Activated naive CD4-positive, alpha-beta T cell treated with anti-CD3 and anti-CD28 coated beads, Interleukin-2, amount 50 U/mL, for 24 hours (primary cell): Measurements from ENCODE around the gene TAF7L.
A peak's percentile ranks its signal among the peaks of the same experiment; 100 is the strongest.

Experiments
- H3K27ac Mint-ChIP-seq: one replicate; pipeline ENCODE4 v1.8.0; 2021; ENCODE audit warnings: mild to moderate bottlenecking, mixed read lengths
- H3K27me3 Mint-ChIP-seq: one replicate; pipeline ENCODE4 v1.8.0; 2021; ENCODE audit warnings: mixed read lengths
- H3K36me3 Mint-ChIP-seq: one replicate; pipeline ENCODE4 v1.8.0; 2021; ENCODE audit warnings: mixed read lengths
- H3K4me1 Mint-ChIP-seq: one replicate; pipeline ENCODE4 v1.8.0; 2021; ENCODE audit warnings: mixed read lengths
- H3K4me3 Mint-ChIP-seq: one replicate; pipeline ENCODE4 v1.8.0; 2021; ENCODE audit warnings: mild to moderate bottlenecking, mixed read lengths
- H3K9me3 Mint-ChIP-seq: one replicate; pipeline ENCODE4 v1.8.0; 2021; ENCODE audit warnings: mixed read lengths

The TAF7L gene

DNA sequence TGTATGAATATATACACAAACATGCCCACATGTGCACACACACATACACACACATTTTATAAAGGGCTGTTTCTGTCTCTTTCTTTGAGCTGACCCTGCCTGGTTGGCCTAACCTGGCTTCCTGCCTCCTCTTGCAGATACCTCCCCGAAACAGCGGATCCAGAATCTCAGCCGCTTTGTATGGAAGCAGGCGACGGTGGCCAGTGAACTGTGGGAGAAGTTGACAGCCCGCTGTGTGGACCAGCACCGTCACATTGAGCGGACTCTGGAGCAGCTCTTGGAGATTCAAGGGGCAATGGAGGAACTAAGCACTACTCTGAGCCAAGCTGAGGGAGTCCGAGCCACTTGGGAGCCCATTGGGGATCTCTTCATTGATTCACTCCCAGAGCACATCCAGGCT is 49.6 kb downstream of the TAF7L start:
- H3K27me3 Mint-ChIP-seq: no peaks in the 10 kb centered on the region
- no peaks in the 10 kb centered on the region for H3K36me3 Mint-ChIP-seq
- H3K27ac Mint-ChIP-seq: no peak overlapping the region
- H3K4me3 Mint-ChIP-seq: no peak overlapping the region
- no peaks in the 10 kb centered on the region for H3K9me3 Mint-ChIP-seq
- no peaks in the 10 kb centered on the region for H3K4me1 Mint-ChIP-seq

DNA sequence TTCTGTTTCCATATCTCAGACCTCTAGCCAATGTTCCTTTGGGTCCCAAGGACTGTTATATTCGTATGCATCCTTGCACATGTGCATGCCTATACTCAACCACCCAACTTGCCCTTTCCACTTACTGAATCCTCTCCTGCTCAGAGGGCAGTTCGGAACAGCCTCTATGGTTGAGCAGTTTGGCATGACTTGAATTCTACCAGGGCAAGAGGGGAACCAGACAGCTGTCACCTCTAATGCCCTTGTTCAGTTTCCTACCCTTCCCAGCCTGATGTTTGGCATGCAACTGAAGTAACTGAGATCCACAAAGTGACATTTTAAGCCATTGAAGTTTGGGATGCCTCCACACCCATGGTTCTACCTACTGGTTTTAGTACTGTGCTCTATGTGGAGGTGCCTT is 54.1 kb downstream of the TAF7L start:
- no peak overlapping the region for H3K4me3 Mint-ChIP-seq
- H3K9me3 Mint-ChIP-seq: no peaks in the 10 kb centered on the region
- H3K36me3 Mint-ChIP-seq: no peaks in the 10 kb centered on the region
- no peaks in the 10 kb centered on the region for H3K27me3 Mint-ChIP-seq
- no peak overlapping the region for H3K27ac Mint-ChIP-seq
- H3K4me1 Mint-ChIP-seq: no peaks in the 10 kb centered on the region

DNA sequence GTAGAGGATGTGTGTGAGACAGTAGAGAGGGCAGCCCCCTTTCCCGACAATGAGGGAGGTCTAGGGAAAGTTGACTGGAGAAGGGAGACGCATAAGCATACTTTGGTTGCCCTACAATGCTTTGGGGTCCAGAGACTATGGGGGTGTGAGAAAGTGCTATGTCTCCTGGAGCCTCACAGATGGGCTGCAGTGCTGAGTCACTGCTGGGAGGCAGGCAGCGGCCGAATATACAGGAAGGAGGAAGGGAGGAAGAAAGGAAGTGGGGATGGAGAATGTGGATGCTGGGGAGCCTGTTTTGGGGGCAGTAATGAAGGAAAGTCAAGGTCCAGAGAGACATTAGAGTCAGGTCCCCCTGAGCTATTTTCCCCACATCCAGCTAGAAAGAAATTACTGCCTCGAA is 58.8 kb downstream of the TAF7L start:
- no peaks in the 10 kb centered on the region for H3K4me1 Mint-ChIP-seq
- H3K27ac Mint-ChIP-seq: no peak overlapping the region
- H3K4me3 Mint-ChIP-seq: no peak overlapping the region
- H3K36me3 Mint-ChIP-seq: no peaks in the 10 kb centered on the region
- H3K27me3 Mint-ChIP-seq: no peaks in the 10 kb centered on the region
- no peaks in the 10 kb centered on the region for H3K9me3 Mint-ChIP-seq

GRCh38 chrX:101231080-101231479 is 60.1 kb downstream of the TAF7L start:
- Mint-ChIP-seq H3K27ac (no peak overlapping the region), H3K4me3 (no peak overlapping the region), H3K9me3 (no peaks in the 10 kb centered on the region), H3K4me1 (no peaks in the 10 kb centered on the region), H3K27me3 (no peaks in the 10 kb centered on the region), H3K36me3 (no peaks in the 10 kb centered on the region)

DNA sequence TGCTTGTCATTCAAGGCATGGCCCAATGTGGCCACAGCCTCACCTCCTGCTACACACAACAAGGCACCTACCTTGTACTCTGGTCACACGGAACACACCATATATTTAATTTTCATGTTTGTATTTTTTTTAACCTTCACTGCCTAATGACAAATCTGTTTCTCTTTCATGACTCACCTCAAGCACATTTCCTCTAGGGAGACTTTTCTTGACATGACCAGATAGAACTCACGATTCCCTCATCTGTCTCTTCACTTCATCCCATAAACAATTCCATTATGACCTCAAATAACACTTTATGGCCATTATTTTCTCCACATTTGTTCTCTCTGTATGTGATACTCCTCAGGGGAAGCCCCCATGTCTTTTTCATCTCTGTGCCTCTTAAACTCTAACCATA is 60.5 kb downstream of the TAF7L start:
- H3K36me3 Mint-ChIP-seq: no peaks in the 10 kb centered on the region
- no peaks in the 10 kb centered on the region for H3K4me1 Mint-ChIP-seq

DNA sequence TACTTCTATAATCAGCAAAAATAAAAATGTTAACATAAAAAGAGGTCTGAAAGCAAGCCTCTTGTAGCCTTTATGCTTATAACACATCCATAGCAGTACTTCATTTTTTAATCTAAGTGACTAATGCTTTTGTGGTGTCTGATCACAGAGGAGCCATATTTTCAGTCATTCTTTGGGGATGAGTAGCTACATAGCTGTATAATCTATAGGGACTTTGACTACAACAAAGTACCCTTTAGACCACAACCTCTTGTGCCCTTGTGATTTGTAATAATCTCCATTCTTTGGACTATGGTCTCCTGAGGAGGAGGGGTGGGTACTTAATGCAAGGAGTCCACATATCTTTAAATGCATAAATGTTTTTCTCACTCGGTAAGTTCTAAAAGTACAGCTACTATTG is 62.0 kb downstream of the TAF7L start:
- Mint-ChIP-seq H3K4me1 (no peaks in the 10 kb centered on the region), H3K27me3 (no peaks in the 10 kb centered on the region), H3K9me3 (no peaks in the 10 kb centered on the region), H3K27ac (no peak overlapping the region), H3K4me3 (no peak overlapping the region), H3K36me3 (no peaks in the 10 kb centered on the region)

More for the DNA sequence above, 60.5 kb downstream of the TAF7L start:
- no peak overlapping the region for H3K27ac Mint-ChIP-seq
- no peaks in the 10 kb centered on the region for H3K27me3 Mint-ChIP-seq
- H3K9me3 Mint-ChIP-seq: no peaks in the 10 kb centered on the region
- no peak overlapping the region for H3K4me3 Mint-ChIP-seq

DNA sequence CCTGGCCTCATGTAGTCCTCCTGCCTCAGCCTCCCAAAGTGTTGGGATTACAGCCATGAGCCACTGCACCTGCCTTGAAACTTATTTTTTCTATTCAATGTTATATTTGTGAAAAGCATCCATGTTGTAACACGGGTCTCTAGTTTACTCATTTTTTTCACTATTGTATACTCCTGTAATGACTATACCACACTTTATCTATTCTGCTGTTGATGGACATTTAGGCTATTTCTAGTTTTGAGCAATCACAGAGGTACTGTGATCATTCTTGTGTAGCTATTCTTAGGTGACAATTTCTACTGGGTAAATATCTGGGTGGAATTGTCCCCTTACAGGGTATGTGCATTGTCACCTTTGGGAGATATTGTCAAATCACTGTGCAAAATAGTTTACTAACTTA is 67.9 kb downstream of the TAF7L start:
- H3K36me3 Mint-ChIP-seq: no peaks in the 10 kb centered on the region
- H3K27ac Mint-ChIP-seq: no peak overlapping the region
- no peak overlapping the region for H3K4me3 Mint-ChIP-seq
- H3K9me3 Mint-ChIP-seq: no peaks in the 10 kb centered on the region
- no peaks in the 10 kb centered on the region for H3K27me3 Mint-ChIP-seq
- H3K4me1 Mint-ChIP-seq: peaks cover 6% of the 10 kb centered on the region

DNA sequence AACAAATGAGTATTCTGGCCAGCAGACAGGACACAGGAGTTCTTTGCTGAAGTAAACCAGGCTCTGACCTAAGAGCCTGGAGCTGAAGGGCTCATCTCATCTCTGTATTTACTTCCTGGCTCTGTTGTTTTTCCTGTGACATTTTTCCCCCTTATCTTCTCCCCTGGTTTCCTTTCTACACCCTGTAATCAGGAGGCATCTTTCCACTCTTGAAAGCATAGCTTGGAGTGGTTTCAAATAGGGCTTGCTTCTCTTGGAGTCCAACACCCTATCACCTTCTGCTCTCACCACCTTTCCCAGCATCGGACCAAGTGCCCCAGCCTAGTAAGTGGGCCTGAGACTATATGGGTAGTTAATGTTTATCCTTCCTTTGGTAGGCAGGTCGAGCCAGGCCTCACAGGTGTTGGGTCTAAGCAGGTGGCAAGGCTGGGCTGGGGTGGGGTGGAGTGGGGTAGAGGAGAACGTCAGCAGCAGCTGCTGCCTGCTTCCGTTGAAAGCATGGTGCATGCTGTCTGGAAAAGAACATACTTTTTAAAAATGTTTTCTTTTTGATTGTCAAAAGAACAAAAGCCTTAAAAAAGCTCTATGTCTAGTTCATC is 70.4 kb downstream of the TAF7L start:
- Mint-ChIP-seq H3K27ac (peak overlapping the region; percentile 81), H3K9me3 (no peaks in the 10 kb centered on the region), H3K36me3 (no peaks in the 10 kb centered on the region), H3K4me3 (no peak overlapping the region), H3K4me1 (peaks cover 6% of the 10 kb centered on the region), H3K27me3 (no peaks in the 10 kb centered on the region)

DNA sequence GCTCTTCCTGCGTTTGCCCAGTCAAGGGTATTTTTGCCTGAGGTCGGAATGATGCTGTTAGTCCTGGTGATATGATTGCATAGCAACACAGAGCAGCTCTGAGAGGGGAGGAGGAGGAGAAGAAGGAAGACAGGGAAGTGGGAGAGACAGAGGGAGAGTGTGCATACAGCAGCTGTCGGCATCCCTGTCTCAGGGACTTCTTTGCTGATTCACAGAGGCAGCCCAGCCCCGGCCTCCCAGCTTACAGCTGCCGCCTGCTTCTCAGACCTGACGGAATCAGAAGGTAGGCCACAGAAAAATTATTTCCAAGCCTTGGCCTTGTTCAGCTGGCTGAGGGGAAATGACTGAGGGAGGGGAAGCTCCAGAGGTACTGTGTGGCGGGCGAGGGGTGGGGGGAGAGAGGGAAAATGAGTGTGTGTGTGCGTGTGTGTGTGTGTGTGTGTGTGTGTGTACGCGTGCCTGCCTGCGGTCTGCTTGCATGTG is 71.2 kb downstream of the TAF7L start:
- H3K4me3 Mint-ChIP-seq: no peak overlapping the region
- H3K36me3 Mint-ChIP-seq: no peaks in the 10 kb centered on the region
- H3K27me3 Mint-ChIP-seq: no peaks in the 10 kb centered on the region
- peaks cover 6% of the 10 kb centered on the region for H3K4me1 Mint-ChIP-seq
- no peak overlapping the region for H3K27ac Mint-ChIP-seq
- no peaks in the 10 kb centered on the region for H3K9me3 Mint-ChIP-seq

- Mint-ChIP-seq H3K36me3 (no peaks in the 10 kb centered on the region), H3K4me1 (peaks cover 6% of the 10 kb centered on the region), H3K27me3 (no peaks in the 10 kb centered on the region), H3K9me3 (no peaks in the 10 kb centered on the region), H3K27ac (no peak within 1 kb of the TSS), H3K4me3 (no peak within 1 kb of the TSS)
Measured at GRCh38 chrX:101219116-101219863, 71.8 kb downstream of the TAF7L start, which contains the start of gene DRP2. Gene DRP2 (plus strand): TSS chrX:101219786. CDS start chrX:101231648, 11,862 bp downstream.
